HG03460 (cell line): ENCODE results near the gene CCDC85C.

ENCODE experiments used
- ATAC-seq: cut with Tn5 transposase; IDR thresholded peaks from one replicate; pipeline ENCODE4 v1.9.1; 2021; ENCODE audit not compliant: unreplicated experiment

Gene CCDC85C

DNA sequence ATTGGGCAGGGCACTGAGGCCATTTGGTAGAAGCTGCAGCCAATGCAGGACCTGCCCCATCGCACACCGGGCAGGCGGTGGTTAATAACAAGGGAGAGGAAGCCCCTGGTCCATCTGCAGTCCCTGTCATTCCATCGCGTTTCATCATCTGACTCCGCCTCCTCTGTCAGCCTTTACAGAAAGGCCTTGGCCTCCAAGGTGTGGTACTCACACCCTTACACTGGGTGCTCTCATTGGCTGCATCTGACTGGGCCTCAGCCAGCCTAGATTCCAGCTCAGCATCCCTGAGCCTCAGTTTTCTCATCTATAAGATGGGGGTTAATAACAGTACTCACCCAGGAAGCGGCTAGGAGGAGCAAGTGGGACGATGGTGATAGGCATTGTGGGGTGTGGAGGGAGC, 26.2 kb upstream of the CCDC85C start:
- no peak for ATAC-seq

DNA sequence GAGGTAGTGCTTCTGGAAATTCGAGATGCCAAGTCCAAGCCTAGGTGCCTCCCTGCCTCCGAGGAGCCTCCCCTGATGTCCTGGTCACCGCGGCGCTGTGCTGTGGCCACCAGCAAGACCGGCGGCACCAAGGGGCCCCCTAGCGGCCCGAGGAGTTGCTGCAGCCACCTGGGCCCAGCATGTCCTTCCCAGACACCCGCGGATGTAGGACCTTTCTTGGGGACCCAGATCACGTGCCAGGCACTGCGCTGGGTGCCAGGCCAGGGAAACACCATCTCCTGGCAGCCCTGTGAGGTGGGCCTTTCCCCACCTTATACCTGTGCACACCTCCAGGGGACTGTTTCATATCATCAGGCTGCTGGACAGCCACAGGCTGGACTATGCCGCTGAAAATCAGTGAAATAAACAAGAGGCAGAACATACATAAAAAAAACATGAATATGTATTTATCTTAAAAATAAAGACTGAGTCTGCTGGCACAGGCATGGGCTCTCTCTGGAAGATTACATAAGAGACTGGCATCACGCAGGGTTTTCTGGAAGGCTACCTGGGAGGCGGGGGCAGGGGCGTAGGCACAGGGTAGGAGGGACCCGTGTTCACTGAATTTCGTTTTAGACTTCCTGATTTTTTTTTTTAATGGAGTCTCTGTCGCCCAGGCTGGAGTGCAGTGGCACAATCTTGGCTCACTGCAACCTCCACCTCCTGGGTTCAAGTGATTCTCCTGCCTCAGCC, 25.0 kb upstream of the CCDC85C start:
- ATAC-seq = peak; percentile 76

DNA sequence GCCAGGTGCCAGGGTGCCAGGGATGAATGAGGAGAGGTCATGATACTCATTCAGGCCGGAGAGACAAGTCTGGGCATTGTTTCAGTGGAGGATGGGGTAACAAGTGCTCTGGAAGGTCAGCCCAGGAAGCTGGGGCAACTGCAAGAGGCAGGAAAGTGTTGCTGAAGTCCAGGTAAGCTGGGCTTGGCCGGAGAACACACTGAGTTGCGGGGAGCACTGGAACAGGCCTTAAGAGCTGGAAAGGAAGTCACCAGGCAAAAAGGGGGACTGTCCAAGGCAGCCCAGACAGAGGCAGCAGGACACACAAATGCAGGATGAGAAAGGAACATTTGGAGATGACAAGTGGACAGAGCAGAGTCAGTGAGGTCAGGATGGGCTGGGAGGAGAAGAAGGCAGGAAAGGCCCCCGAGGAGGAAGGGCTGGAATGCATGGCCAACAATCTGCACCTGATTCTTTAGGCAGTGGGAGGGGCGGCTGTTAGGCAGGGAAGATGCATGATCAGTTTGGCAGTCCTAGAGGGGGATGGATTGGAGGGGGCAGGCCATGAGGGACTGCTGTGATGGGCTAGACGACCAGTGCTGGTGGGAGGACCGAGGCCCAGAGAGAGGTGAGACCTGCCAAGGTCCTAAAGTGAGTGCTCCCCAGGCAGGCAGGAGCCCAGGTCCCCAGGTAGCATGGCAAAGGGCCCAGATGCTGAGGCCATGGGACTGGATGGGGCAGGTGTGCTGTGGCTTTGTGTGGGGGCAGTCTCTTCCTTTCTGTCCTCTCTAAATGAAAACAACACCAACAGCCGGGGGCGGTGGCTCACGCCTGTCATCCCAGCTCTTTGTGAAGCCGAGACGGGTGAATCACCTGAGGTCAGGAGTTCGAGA, 23.7 kb upstream of the CCDC85C start:
- no peak for ATAC-seq

DNA sequence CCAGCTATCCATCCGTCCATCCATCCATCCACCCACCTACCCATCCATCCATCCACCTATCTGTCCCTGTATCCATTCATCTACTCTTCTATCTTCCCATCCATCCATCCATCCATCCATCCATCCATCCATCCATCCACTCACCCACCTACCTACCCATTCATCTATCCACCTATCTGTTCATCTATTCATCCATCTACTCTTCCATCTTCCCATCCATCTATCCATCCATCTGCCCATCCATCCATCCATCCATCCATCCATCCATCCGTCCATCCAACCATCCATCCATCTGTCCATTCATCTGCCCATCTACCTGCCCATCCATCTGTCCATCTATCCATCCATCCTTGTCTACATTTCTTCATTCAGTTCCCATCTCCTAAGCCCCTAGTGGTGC, 23.1 kb upstream of the CCDC85C start:
- ATAC-seq = no peak

DNA sequence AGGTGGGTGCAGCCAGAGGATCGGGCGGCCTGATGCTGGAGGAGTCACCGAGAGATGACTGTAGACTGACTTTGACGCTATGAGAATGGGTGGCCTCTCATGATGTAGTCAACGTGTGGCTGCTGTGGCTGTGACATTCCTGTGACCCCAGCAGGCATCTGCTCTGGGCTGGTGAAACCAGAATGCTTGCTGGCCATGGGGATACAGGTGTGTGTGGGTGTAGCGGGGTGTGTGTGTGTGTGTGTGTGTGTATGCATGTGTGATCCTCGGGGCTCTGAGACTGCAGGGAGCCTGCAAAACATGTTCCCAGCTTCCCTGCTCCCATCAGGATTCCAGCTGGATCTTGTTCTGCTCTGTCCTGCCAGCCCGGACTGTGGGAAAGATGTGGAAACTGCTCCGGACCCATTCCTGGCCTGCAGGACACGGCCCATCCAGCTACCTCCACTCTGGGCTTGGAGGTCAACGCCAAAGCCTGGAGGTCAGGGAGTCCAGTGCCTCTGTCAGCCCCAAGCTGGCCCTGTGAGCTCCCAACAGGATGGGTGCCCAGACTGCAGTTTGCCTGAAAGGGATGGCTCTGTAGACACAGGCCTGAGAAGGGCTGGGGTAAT, 22.1 kb upstream of the CCDC85C start:
- no peak for ATAC-seq

DNA sequence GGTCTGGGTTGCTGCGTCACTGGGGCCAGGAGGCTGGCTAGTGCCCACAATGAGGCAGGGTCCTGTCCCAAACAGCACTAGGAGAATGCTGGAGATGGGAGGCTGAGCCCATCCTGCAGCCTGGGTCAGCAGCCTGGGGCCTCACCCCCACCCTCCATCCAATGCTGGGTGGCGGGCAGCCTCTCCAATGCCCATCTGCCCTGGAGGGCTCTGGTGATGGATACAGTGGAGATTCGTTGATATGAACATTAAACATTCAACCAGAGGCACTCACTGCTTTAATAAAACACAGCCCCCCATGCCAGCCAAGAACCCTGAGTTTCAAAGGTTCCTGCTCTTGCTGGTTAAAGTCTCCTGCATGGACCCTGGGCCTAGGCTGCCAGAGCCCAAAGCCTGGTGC, 21.5 kb upstream of the CCDC85C start:
- ATAC-seq = no peak

DNA sequence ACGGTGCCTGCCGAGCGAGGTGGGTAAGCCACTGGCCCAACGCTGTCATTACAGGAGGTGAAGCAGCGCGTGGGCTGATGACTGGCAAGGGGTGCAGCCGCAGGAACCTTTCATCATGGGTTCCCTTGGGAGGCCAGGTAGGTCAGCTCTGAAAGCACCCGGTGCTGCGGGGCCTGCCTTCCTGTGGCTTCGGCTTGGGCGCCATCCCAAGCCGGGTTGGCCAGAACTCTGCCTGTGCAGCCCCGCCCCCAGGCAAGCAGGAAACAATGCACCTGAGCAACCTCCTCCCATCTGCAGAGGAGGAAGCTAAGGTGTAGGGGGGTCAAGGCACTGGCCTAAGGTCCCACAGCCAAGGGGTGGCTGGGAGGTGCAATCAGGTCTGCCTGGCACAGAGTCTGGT, 21.0 kb upstream of the CCDC85C start:
- ATAC-seq = no peak

DNA sequence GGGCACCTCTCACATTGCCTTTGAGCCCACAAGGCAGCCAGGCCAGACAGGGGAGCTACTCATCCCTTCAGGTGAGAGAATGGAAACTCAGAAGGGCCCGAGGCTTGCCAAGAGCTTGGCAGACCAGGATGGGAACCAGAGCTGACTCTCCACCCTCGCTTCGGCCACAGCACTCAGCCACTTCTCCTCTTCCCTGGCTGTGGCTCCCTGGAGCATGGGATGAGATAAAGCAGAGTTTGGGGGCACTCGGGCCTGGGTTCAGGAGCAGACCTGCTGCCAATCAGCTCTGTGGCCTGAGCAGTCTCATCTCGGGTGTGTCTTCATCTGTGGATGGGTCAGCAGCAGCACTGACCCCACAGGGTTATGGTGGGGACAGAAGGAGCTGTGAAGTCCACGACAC, 20.0 kb upstream of the CCDC85C start:
- no peak for ATAC-seq

DNA sequence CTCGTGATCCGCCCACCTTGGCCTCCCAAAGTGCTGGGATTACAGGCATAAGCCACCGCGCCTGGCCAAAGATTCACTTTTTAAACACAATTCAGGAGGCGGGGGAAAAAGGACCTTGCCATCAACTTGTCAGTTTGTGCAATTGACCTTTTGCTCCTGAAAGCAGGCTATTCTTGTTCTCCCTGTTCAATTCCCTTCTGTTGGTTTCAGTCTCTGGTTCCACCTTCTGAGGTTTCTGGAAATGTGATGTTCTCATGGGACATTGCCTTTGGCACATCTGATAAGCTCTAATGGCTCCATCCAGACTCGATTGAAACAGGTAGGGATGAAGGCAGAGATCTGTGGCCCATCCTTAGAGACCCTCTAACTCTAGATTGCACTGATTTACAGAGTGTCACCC, 17.9 kb upstream of the CCDC85C start:
- no peak for ATAC-seq

DNA sequence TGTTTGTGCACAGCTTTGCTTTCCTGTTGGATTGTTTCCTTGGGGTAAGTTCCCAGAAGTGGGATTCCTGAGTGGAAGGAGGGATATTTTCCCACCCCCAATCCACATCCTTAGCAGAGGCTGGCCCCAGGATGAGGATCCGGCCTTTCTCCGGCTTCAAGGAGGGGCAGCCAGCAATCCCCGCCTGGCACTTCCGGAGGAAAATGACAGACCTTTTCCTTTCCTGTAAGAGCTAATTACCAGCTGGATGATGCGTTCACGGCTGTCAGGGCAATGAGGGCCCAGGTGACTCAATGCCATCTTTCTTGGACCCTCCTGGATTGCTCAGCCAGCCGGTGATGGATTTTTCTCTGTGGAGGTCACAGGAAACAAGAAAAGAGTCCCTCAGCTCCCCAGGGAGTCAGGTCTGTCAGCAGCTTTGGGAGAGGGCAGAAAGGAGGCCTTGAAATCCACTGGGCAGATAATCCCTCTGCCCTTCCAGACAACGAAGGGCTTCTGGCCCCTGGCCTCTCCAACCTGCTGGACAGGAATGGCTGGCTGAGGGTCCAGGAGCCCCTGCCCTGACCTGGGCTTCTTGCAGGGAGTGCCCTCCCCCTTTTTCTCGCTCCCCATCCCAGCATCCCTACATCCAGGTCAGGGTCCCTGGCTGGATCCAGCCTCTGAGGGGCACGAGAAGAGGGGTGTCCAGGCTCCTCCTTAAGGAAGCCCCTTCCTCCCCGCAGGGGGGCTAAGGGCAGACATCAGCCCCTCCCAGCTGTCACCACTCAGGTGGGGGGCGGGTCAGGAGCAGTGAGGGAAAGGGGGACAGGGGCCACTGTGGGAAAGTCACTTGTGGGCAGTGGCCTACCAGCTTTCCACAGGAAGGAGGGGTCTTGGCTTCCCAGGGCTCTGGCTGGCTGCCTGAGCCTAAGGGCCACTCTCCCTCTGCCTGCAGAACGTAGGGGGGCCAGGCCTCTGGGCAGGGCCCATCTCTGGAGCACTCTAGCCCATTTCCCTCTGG, 16.1 kb upstream of the CCDC85C start:
- ATAC-seq = no peak

DNA sequence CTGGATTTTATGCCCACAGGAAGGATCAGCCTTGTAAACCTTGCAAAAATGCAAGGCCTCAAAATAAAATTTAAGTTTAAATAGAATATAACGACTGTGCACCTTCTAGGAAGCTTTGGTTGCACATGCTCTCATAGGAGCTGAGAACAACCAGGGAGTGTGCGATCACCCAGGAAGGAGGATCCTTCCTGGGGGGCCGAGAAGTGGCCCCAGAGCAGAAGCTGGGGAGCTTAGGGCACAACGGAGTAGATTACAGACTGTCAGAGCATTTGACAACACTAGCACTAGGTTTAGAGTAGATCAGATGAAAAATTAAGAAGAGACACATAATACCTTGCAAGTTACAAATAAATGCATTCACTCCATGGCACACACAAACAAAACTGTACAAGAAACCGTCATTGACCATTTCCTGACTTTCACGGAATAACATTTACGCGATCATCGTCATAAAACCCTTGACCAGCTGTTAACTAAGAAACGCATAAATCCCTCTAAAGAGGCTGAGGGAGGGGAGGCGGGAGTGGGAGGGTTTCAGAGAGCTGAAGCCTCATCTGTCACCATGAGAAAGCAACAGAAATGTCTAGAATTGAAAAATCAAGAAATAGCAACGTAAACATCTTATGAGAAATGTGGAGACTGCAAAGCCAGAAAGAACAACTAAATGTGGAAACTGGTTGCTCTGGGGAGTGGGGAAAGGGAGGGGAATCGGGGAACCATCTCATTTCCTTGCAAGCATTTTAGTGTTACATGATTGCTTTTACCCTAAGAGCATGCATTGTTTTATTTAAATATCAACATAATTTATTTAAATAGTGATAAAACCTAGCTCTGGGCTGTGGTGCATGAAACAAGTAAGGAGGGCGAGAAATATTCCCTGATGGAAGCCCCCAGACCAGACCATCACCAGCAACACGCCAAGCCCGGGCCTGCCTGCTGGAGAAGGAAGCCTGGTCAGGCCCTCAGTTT, 13.1 kb upstream of the CCDC85C start:
- ATAC-seq = no peak

DNA sequence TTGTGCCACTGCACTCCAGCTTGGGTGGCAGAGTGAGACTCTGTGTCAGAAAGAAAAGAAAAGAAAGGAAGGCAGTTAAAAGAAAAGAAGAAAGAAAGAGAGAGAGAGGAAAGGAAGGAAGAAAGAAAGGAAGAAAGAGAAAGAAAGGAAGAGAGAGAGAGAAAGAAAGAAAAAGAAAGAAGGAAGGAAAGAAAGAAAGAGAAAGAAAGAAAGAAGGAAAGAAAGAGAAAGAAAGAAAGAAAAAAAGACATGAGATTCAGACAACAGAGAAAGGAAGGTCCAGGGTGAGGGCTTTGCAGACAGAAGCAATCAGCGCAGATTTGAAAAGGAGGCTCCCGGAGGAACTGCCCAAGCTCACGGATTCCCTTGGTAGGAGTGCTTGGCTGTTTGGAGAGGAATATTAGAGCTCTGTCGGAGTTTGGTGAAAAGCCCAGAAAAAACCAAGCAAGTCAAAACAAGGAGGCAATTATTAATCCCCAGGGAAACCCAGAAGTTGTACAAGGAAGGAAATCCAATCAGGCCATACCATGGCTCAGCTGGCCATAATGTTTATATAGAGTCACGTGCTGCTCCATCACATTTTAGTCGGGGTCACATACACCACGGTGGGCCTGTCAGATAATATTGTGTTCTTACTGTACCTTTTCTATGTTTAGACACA, 11.6 kb upstream of the CCDC85C start:
- no peak for ATAC-seq

DNA sequence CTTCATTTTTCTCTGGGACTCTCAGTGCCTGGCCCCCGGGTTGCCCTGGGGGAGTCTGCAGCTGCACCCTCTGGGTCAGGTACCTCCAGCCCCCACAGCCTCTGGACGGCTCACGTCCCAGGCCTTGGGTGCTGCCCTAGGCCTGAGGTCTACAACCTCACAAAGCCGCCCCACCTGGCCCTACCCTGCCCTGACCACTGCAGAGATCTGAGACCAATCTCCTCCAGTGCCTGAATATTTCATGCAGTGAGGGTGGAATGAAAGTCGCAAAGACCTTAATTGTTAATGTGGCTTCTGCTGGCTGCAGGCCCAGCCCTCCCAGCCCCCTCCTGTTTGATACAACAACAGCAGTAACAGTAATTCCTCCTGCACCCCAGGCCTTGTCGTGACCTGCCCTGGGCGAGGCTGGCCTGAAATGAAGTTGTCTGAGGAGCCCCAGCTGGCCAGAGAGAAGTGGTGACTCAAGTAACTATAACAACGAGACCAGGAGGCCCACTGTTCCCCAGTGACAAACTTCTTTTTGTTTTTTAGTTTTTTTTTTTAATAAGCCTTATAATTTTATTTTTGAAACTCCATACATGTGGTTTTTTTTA, 8.8 kb upstream of the CCDC85C start:
- no peak for ATAC-seq

DNA sequence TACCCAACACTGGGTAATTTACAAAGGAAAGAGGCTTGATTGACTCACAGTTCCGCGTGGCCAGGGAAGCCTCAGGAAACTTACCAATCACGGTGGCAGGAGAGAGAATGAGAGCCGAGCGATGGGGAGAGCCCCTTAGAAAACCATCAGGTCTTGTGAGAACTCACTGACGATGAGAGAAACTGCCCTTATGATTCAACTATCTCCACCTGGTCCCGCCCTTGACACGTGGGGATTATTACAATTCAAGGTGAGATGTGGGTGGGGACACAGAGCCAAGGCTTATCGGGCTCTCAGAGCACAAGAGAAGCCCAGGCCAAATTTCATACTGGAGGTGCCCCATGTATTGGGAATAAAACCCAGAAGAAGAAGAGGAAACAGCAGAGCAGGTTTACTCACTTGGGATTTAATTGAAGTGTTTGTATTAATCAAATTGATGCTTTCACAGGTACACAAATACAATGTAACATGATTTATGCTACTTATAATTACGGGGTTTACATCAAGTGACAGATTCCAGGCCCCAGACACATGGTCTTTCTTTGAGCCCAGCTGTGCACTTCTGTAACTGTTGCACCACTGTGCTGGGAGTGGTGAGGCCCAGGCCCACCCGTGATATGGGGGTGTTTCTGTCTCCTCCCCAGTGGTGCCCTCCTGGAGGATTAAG, 8.2 kb upstream of the CCDC85C start:
- no peak for ATAC-seq

DNA sequence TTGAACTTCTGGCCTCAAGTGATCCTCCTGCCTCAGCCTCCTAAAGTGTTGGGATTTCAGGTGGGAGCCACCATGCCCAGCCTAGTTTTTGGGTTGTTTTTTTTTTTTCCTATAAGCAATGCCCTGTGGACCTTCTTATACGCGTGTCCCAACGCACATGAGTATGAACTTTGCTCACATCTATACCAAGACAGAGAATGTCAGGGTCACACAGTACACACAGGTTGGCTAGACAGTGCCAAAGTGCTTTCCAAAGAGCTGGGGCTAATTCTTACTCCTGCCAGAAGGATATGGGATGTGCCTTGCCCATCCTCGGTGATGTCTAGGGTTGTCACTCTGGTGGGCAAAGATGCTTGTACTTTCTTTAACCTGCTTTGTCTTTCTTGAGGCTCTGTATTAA, 7.6 kb upstream of the CCDC85C start:
- no peak for ATAC-seq

DNA sequence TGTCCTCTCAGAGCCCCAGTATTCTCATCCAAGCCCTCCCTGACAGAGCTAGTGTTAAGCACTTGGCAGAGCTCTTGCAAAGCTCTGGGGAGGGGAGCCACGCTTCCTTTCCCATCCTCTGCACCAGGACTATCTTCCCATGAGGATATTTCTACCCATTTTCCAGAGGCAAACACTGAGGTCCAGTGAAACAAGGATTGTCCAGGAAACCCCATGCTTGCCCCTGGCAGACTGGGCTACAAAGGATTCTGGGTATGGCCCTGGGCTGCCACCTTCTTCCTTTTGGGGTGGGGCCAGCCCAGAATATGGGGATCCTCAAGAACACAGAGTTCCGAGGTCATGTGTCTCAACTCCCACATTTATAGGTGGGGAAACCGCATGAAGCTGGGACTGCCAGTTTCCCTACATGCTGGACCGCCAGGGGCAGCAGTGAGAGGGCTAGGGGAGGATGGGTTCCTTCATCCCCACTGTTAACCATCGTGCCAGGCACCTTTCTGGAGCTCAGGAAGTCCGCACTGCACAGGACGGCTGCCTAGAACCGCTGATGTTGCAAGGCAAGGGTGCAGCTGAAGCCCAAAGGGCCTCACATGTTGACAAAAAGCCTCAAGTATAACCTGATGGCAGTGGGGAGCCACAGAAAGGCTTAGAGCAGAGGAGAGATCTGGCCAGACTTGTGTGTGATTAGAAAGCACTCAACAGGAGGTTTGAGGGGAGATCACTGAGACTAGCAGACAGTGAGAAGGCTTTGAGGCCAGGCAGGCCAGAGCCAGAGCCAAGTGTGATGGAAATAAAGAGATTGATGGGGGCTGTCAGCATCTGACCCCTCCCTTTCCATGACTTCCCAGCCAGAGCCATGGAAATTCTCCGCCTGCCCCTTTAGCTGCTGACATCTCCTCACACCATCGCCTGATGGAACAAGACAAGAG, 5.5 kb upstream of the CCDC85C start:
- no peak for ATAC-seq

DNA sequence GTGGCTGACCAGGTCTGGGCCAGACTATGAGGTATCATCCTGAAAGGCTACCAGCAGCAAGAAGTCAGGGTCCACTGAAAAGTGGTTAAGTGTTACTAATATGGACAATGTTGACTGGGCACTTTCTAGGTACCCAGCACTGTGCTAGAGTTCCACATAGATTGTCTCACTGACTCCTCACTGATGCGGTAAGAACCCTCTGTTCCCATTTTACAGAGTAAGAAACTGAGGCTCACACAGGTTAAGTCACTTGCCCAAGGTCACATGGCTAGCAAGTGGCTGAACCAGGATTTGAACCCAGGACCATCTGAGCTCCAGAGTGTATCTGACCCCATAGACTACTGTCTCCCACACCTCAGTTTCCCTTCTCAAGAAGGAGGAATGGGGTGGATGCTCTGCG, 4.6 kb upstream of the CCDC85C start:
- no peak for ATAC-seq
